Effector memory CD4-positive, alpha-beta T cell (primary cell): Measurements from ENCODE around the gene PIP5KL1.

Experiments used
- DNase-seq, 3 donors: peaks; one replicate each; pipeline ENCODE4 v3.0.0-alpha.2; 2020
- H3K27ac ChIP-seq: 2 replicates; pipeline ENCODE4 v1.7.0; 2013; ENCODE audit warnings: mild to moderate bottlenecking, low read length, moderate library complexity; ENCODE audit not compliant: insufficient read depth, poor library complexity, severe bottlenecking
- H3K27me3 ChIP-seq: replicated peaks from 2 replicates; pipeline ENCODE4 v1.7.0; 2013; ENCODE audit warnings: mild to moderate bottlenecking, low read length; ENCODE audit not compliant: insufficient read depth, control insufficient read depth, poor library complexity, severe bottlenecking
- H3K36me3 ChIP-seq: 2 replicates; pipeline ENCODE4 v1.7.0; 2013; ENCODE audit warnings: mild to moderate bottlenecking, low read length, moderate library complexity; ENCODE audit not compliant: control insufficient read depth, insufficient read depth
- H3K4me1 ChIP-seq: 2 replicates; pipeline ENCODE4 v1.7.0; 2013; ENCODE audit warnings: low read length, mild to moderate bottlenecking; ENCODE audit not compliant: control insufficient read depth, insufficient read depth, poor library complexity, severe bottlenecking
- H3K4me3 ChIP-seq: 2 replicates; pipeline ENCODE4 v1.7.0; 2013; ENCODE audit warnings: low read length, low read depth, mild to moderate bottlenecking; ENCODE audit not compliant: insufficient read depth, poor library complexity, severe bottlenecking
- H3K9me3 ChIP-seq: 2 replicates; pipeline ENCODE4 v1.7.0; 2013; ENCODE audit warnings: mild to moderate bottlenecking, low read length, moderate library complexity; ENCODE audit not compliant: control insufficient read depth

The PIP5KL1 gene

GRCh38 chr9:127904561-127905003 is 26.0 kb downstream of the PIP5KL1 start:
- Histone ChIP-seq H3K4me3 (peak overlapping the region; percentile 55), H3K4me1 (peaks cover 48% of the 10 kb centered on the region), H3K27ac (peak overlapping the region; percentile 99), H3K36me3 (peaks cover 4% of the 10 kb centered on the region), H3K27me3 (no peaks in the 10 kb centered on the region), H3K9me3 (no peaks in the 10 kb centered on the region)
- DNase-seq = no peak

- Histone ChIP-seq H3K27ac (peak overlapping the region; percentile 99), H3K4me3 (peak overlapping the region; percentile 55), H3K9me3 (no peaks in the 10 kb centered on the region), H3K4me1 (peaks cover 51% of the 10 kb centered on the region), H3K27me3 (no peaks in the 10 kb centered on the region), H3K36me3 (peaks cover 4% of the 10 kb centered on the region)
- peak; percentile 35 to 58 (median 45) for DNase-seq
Observed at GRCh38 chr9:127903557-127904475, 26.8 kb downstream of the PIP5KL1 start.

GRCh38 chr9:127899128-127899943 is 31.2 kb downstream of the PIP5KL1 start, which contains the start of gene ST6GALNAC6:
TSS of gene ST6GALNAC6 (minus strand) at chr9:127899603. CDS start at chr9:127897981, 1,622 bp downstream.
- DNase-seq = peak; percentile 49 to 59 (median 54)
- Histone ChIP-seq H3K4me1 (peaks cover 42% of the 10 kb centered on the region), H3K27me3 (no peaks in the 10 kb centered on the region), H3K27ac (peak within 1 kb of the TSS; percentile 62), H3K36me3 (peaks cover 29% of the 10 kb centered on the region), H3K4me3 (peak within 1 kb of the TSS; percentile 89), H3K9me3 (no peaks in the 10 kb centered on the region)

GRCh38 chr9:127898433-127899127 is 32.0 kb downstream of the PIP5KL1 start:
- Histone ChIP-seq H3K27me3 (no peaks in the 10 kb centered on the region), H3K4me3 (peak overlapping the region; percentile 89), H3K4me1 (peaks cover 36% of the 10 kb centered on the region), H3K27ac (peak overlapping the region; percentile 55), H3K9me3 (no peaks in the 10 kb centered on the region), H3K36me3 (peaks cover 36% of the 10 kb centered on the region)
- DNase-seq = no peak

GRCh38 chr9:127897193-127897692 is 33.3 kb downstream of the PIP5KL1 start:
- Histone ChIP-seq H3K27me3 (no peaks in the 10 kb centered on the region), H3K36me3 (peaks cover 50% of the 10 kb centered on the region), H3K4me1 (peaks cover 31% of the 10 kb centered on the region), H3K4me3 (no peak overlapping the region), H3K9me3 (no peaks in the 10 kb centered on the region), H3K27ac (no peak overlapping the region)
- DNase-seq = no peak

GRCh38 chr9:127896395-127897192 is 34.0 kb downstream of the PIP5KL1 start:
- Histone ChIP-seq H3K4me1 (peaks cover 31% of the 10 kb centered on the region), H3K27ac (no peak overlapping the region), H3K36me3 (peaks cover 53% of the 10 kb centered on the region), H3K4me3 (no peak overlapping the region), H3K27me3 (no peaks in the 10 kb centered on the region), H3K9me3 (no peaks in the 10 kb centered on the region)
- no peak for DNase-seq

GRCh38 chr9:127895811-127896210 is 34.8 kb downstream of the PIP5KL1 start:
- no peak overlapping the region for H3K27ac ChIP-seq
- no peak for DNase-seq
- H3K4me3 ChIP-seq = no peak overlapping the region
- H3K4me1 ChIP-seq = peaks cover 31% of the 10 kb centered on the region
- no peaks in the 10 kb centered on the region for H3K9me3 ChIP-seq
- H3K36me3 ChIP-seq = peaks cover 59% of the 10 kb centered on the region
- H3K27me3 ChIP-seq = no peaks in the 10 kb centered on the region

GRCh38 chr9:127893392-127893791 is 37.2 kb downstream of the PIP5KL1 start:
- peaks cover 17% of the 10 kb centered on the region for H3K4me1 ChIP-seq
- no peak overlapping the region for H3K4me3 ChIP-seq
- H3K9me3 ChIP-seq = no peaks in the 10 kb centered on the region
- no peaks in the 10 kb centered on the region for H3K27me3 ChIP-seq
- no peak for DNase-seq
- H3K36me3 ChIP-seq = peaks cover 67% of the 10 kb centered on the region
- no peak overlapping the region for H3K27ac ChIP-seq

- H3K27me3 ChIP-seq = no peaks in the 10 kb centered on the region
- H3K36me3 ChIP-seq = peaks cover 70% of the 10 kb centered on the region
- no peaks in the 10 kb centered on the region for H3K9me3 ChIP-seq
Observed at GRCh38 chr9:127892831-127893230, 37.7 kb downstream of the PIP5KL1 start.

More at GRCh38 chr9:127892831-127893230, 37.7 kb downstream of the PIP5KL1 start:
- DNase-seq = no peak
- H3K4me1 ChIP-seq = peaks cover 11% of the 10 kb centered on the region
- H3K27ac ChIP-seq = no peak overlapping the region
- H3K4me3 ChIP-seq = no peak overlapping the region
